ENCODE measurements around the gene PMM2. TPM values are rescaled to one million over a fixed set of nuclear protein-coding genes. Genes with fewer than 3 reads are reported as not detected.

The PMM2 gene
- total RNA-seq, 1 experiment from 2014 or later: 53.3 TPM

DNA sequence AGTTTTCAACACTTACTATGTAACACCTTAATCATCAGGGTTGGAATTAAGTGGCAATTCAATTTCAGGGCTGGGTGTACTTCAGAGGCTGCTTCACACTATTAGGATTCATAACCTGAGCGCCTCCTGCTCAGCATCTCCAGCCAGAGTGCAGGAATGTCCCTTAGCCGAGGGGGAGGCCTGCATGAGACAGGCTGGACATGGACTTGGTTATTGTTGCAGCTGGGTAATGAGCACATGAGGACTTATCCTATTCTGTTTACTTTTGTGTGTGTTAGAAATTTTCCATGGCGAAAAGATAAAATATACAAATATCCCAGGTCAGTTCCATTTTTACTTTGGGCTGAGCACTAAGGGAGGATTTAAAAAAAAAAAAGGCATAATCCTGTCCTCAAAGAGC lies 10.4 kb downstream of the PMM2 start:
- no peak for DNase-seq (ENCODE audit: low read depth, low spot score)
- no peaks in the 10 kb centered on the region for H3K27me3 ChIP-seq (ENCODE audit: insufficient read depth, low read length)
- H3K27ac ChIP-seq (ENCODE audit: low read depth, low read length): no peak overlapping the region
- H3K9me3 ChIP-seq (ENCODE audit: control insufficient read depth in 1 of 2, insufficient read depth in 1 of 2, low read depth in 1 of 2, low read length in 2 of 2): no peaks in the 10 kb centered on the region
- no peaks in the 10 kb centered on the region for H3K9me2 ChIP-seq (ENCODE audit: insufficient read depth)
- no peak for ATAC-seq
- RAD21 ChIA-PET (ENCODE audit: low non-redundant PET in 1 of 2, low total read pairs in 2 of 2, uncharacterized antibody in 2 of 2, unreplicated experiment in 2 of 2): no interaction called here
- H3K79me2 ChIP-seq (ENCODE audit: insufficient read depth, low read length): peaks cover 82% of the 10 kb centered on the region
- H4K20me1 ChIP-seq (ENCODE audit: insufficient read depth): 0 out of 2 replicates have a peak, but pooled peaks cover 6% of the 10 kb centered on the region
- H2AFZ ChIP-seq (ENCODE audit: low read depth, low read length, poor library complexity, severe bottlenecking): no peak overlapping the region
- H3K4me3 ChIP-seq (replicated peaks in 1 of 2; ENCODE audit: low read depth in 1 of 2, low read length in 2 of 2): no peak overlapping the region
- no peaks in the 10 kb centered on the region for H3K4me1 ChIP-seq (ENCODE audit: control insufficient read depth in 1 of 2, insufficient read depth in 2 of 2, low read length in 2 of 2)
- TF ChIP-seq ATF3 (IDR thresholded peaks at IDR 0.05) (no peak), ZBTB33 (IDR thresholded peaks at IDR 0.05; ENCODE audit: extremely low read depth, insufficient replicate concordance, low read length) (no peak), CEBPB (IDR thresholded peaks at IDR 0.05; ENCODE audit: low read depth) (no peak), SRF (IDR thresholded peaks at IDR 0.05; ENCODE audit: low read depth) (no peak), ZNF274 (IDR thresholded peaks at IDR 0.05; ENCODE audit: low read depth, low read length) (no peak), FOSL1 (IDR thresholded peaks at IDR 0.05; ENCODE audit: low read depth) (no peak), ZFX (IDR thresholded peaks at IDR 0.05) (no peak), EGR1 (IDR thresholded peaks at IDR 0.05; ENCODE audit: low read depth) (no peak), YY1 (IDR thresholded peaks at IDR 0.05; ENCODE audit: extremely low read depth, insufficient replicate concordance, low read depth, low read length) (no peak), MAX (IDR thresholded peaks at IDR 0.05) (no peak), REST (IDR thresholded peaks at IDR 0.05; ENCODE audit: low read depth) (no peak), POLR2A (IDR thresholded peaks at IDR 0.05; ENCODE audit: borderline replicate concordance, extremely low read depth, insufficient read depth, insufficient read length) (no peak), POLR2AphosphoS5 (IDR thresholded peaks at IDR 0.05; ENCODE audit: low read depth, low read length) (no peak), RAD21 (IDR thresholded peaks at IDR 0.05; ENCODE audit: low read depth) (no peak), ELF1 (IDR thresholded peaks at IDR 0.05; ENCODE audit: borderline replicate concordance, low read depth) (no peak), SP1 (IDR thresholded peaks at IDR 0.05; ENCODE audit: low read depth) (no peak)
- intact Hi-C loops (cut with micrococcal nuclease): no loop called here
- H3K36me3 ChIP-seq (ENCODE audit: control insufficient read depth in 1 of 2, insufficient read depth in 2 of 2, low read length in 2 of 2): peaks cover 59 to 67% of the 10 kb centered on the region in 2 experiments
- CTCF ChIA-PET: no interaction called here
- H3K9ac ChIP-seq (ENCODE audit: low read length): no peak overlapping the region
- H3K4me2 ChIP-seq (ENCODE audit: low read length): no peak overlapping the region
- POLR2A ChIA-PET: no interaction called here
- BruUV-seq (replicated peaks): no TSS peak

Data from HCT116 (cell line).